HG03432 (cell line): Measurements from ENCODE around the gene IGF1.
A peak's percentile ranks its signal among the peaks of the same experiment; 100 is the strongest.

ENCODE experiments used
- ATAC-seq: cut with Tn5 transposase; IDR thresholded peaks from one replicate; pipeline ENCODE4 v1.9.1; 2021; ENCODE audit warnings: mild to moderate bottlenecking, moderate library complexity; ENCODE audit not compliant: unreplicated experiment

Gene IGF1

GRCh38 chr12:102498471-102498870 is 18.1 kb upstream of the IGF1 start:
- no peak for ATAC-seq

- no peak for ATAC-seq
These were observed 17.4 kb upstream of the IGF1 start for GRCh38 chr12:102497743-102498142.

GRCh38 chr12:102496591-102496990 is 16.2 kb upstream of the IGF1 start:
- ATAC-seq: no peak

GRCh38 chr12:102487226-102487625 is 6.9 kb upstream of the IGF1 start:
- no peak for ATAC-seq

GRCh38 chr12:102486153-102486552 is 5.8 kb upstream of the IGF1 start:
- no peak for ATAC-seq

GRCh38 chr12:102484428-102484958 is 4.1 kb upstream of the IGF1 start:
- ATAC-seq: peak; percentile 64

- peak; percentile 19 for ATAC-seq
These were observed 3.7 kb upstream of the IGF1 start for GRCh38 chr12:102484017-102484416.

- peak; percentile 61 for ATAC-seq
These were observed 3.1 kb upstream of the IGF1 start for GRCh38 chr12:102483466-102483865.

- ATAC-seq: no peak
These were observed 1.5 kb upstream of the IGF1 start for GRCh38 chr12:102481705-102482425.

GRCh38 chr12:102479939-102480338 is 424 bp downstream of the IGF1 start:
- ATAC-seq: no peak

- peak; percentile 39 for ATAC-seq
These were observed 1.1 kb downstream of the IGF1 start for GRCh38 chr12:102479099-102479885.

GRCh38 chr12:102478405-102479098 is 1.8 kb downstream of the IGF1 start:
- ATAC-seq: peak; percentile 71

- no peak for ATAC-seq
These were observed 5.0 kb downstream of the IGF1 start for GRCh38 chr12:102475355-102475754.

- no peak for ATAC-seq
These were observed 5.8 kb downstream of the IGF1 start for GRCh38 chr12:102474438-102475064.

GRCh38 chr12:102472496-102472895 is 7.9 kb downstream of the IGF1 start:
- ATAC-seq: no peak

- no peak for ATAC-seq
These were observed 8.8 kb downstream of the IGF1 start for GRCh38 chr12:102471556-102471955.

- no peak for ATAC-seq
These were observed 9.4 kb downstream of the IGF1 start for GRCh38 chr12:102470945-102471344.

- no peak for ATAC-seq
These were observed 12.0 kb downstream of the IGF1 start for GRCh38 chr12:102468261-102468915.

GRCh38 chr12:102465762-102466560 is 14.4 kb downstream of the IGF1 start:
- no peak for ATAC-seq
